Gastrocnemius medialis (tissue), 4 donors: ENCODE data around the gene HMGN1.

Experiments
- CTCF ChIP-seq, 5 experiments: fragments of 450-650 bp in 3 of 5; fragments of 200-600 bp in 2 of 5; sonication (generic) in 2 of 5; IDR thresholded peaks in 4 of 5; conservative IDR thresholded peaks in 1 of 5; 1 replicate in 4 of 5; 2 replicates in 1 of 5; pipeline ENCODE4 v1.5.1; 2016 to 2019; ENCODE audit warnings: antibody characterized with exemption in 5 of 5, mild to moderate bottlenecking in 3 of 5, moderate library complexity in 3 of 5
- POLR2A ChIP-seq, 2 donors: fragments of 450-650 bp; IDR thresholded peaks; one replicate each; pipeline ENCODE4 v1.6.1; 2017; ENCODE audit warnings: antibody characterized with exemption in 2 of 2, mild to moderate bottlenecking in 2 of 2, moderate library complexity in 2 of 2

GRCh38 chr21:39340687-39341086 lies 8.2 kb downstream of the HMGN1 start:
- TF ChIP-seq CTCF (IDR thresholded peaks at IDR 0.05 in 4 of 5, conservative IDR thresholded peaks at IDR 0.05 in 1 of 5): no peak
- TF ChIP-seq POLR2A (IDR thresholded peaks at IDR 0.05): no peak
